Measurements from ENCODE around the gene SLC6A9.

Gene SLC6A9

GRCh38 chr1:43981636-43982035 lies 49.6 kb downstream of the SLC6A9 start:
- no peak for DNase-seq

- no peak for DNase-seq
These were observed 50.1 kb downstream of the SLC6A9 start for GRCh38 chr1:43981135-43981491.

GRCh38 chr1:43980255-43981134 lies 50.8 kb downstream of the SLC6A9 start:
- DNase-seq: no peak

- peak in 2 of 3 donors; percentile 40 to 58 for DNase-seq
These were observed 51.6 kb downstream of the SLC6A9 start for GRCh38 chr1:43979528-43980254.

GRCh38 chr1:43979261-43979527 lies 52.1 kb downstream of the SLC6A9 start:
- no peak for DNase-seq

GRCh38 chr1:43978551-43979260 lies 52.6 kb downstream of the SLC6A9 start, which contains the start of gene B4GALT2:
Gene B4GALT2 (plus strand): TSS chr1:43979210. CDS start chr1:43981161, 1,951 bp downstream.
- DNase-seq: peak; percentile 47 to 80 (median 59)

- no peak for DNase-seq
These were observed 53.1 kb downstream of the SLC6A9 start for GRCh38 chr1:43978264-43978550.

- DNase-seq: peak in 1 of 3 donors; percentile 14
These were observed 53.6 kb downstream of the SLC6A9 start for GRCh38 chr1:43977376-43978263.

- no peak for DNase-seq
These were observed 54.4 kb downstream of the SLC6A9 start for GRCh38 chr1:43976890-43977289.

- no peak for DNase-seq
These were observed 55.2 kb downstream of the SLC6A9 start for GRCh38 chr1:43976045-43976444.

- DNase-seq: peak; percentile 88 to 94 (median 91)
These were observed 55.9 kb downstream of the SLC6A9 start for GRCh38 chr1:43975249-43975961.

- DNase-seq: peak; percentile 97 to 99 (median 99)
These were observed 56.6 kb downstream of the SLC6A9 start, which contains the start of gene ATP6V0B for GRCh38 chr1:43974443-43975248. Gene ATP6V0B (plus strand): TSS chr1:43974960. CDS start chr1:43975041, 81 bp downstream.

GRCh38 chr1:43973981-43974442 lies 57.2 kb downstream of the SLC6A9 start:
- peak in 2 of 3 donors; percentile 12 to 20 for DNase-seq

- DNase-seq: no peak
These were observed 59.8 kb downstream of the SLC6A9 start for GRCh38 chr1:43971336-43971980.

GRCh38 chr1:43970911-43971310 lies 60.4 kb downstream of the SLC6A9 start:
- no peak for DNase-seq

- DNase-seq: no peak
These were observed 60.8 kb downstream of the SLC6A9 start for GRCh38 chr1:43970502-43970901.

- peak; percentile 97 to 98 (median 97) for DNase-seq
These were observed 61.4 kb downstream of the SLC6A9 start, which contains the start of gene DPH2 for GRCh38 chr1:43969746-43970466. Gene DPH2 (plus strand): TSS chr1:43970010. CDS start chr1:43970176, 166 bp downstream.

GRCh38 chr1:43969416-43969745 lies 61.9 kb downstream of the SLC6A9 start:
- DNase-seq: no peak

- peak in 1 of 3 donors; percentile 59 for DNase-seq
These were observed 62.8 kb downstream of the SLC6A9 start for GRCh38 chr1:43968348-43968948.

Data from suppressor macrophage treated with lipopolysaccharide for 1 hour (primary cell).